Spinal cord (tissue), 10 donors: Measurements from ENCODE around the gene MED1. TPM values are rescaled to one million over a fixed set of nuclear protein-coding genes. Genes with fewer than 3 reads are reported as not detected.
"Not testable (repeated sequence)": the region's sequence is repeated elsewhere in the genome, so short reads cannot be mapped to it uniquely, and the experiment has no call there.

Source experiments
- DNase-seq, 6 donors: peaks; one replicate each; pipeline versions ENCODE4 v3.0.0 to v3.0.0-alpha.2; 2013 to 2015; ENCODE audit warnings: low spot score in 6 of 6, low read depth in 4 of 6
- H3K27ac ChIP-seq: one replicate; pipeline ENCODE4 v1.5.1; 2013; ENCODE audit warnings: low read depth, low read length, control low read depth
- H3K27me3 ChIP-seq: one replicate; pipeline ENCODE4 v1.6.1; 2013; ENCODE audit warnings: low read length; ENCODE audit not compliant: control insufficient read depth, insufficient read depth
- H3K36me3 ChIP-seq: one replicate; pipeline ENCODE4 v1.6.1; 2013; ENCODE audit warnings: low read length; ENCODE audit not compliant: control insufficient read depth, insufficient read depth
- H3K4me1 ChIP-seq: one replicate; pipeline ENCODE4 v1.6.1; 2013; ENCODE audit warnings: low read length; ENCODE audit not compliant: control insufficient read depth, insufficient read depth
- H3K4me3 ChIP-seq: one replicate; pipeline ENCODE4 v1.5.1; 2013; ENCODE audit warnings: low read depth, low read length, control low read depth
- H3K9me3 ChIP-seq: one replicate; pipeline ENCODE4 v1.6.1; 2013; ENCODE audit warnings: low read length; ENCODE audit not compliant: control insufficient read depth, insufficient read depth
- WGBS: methylation state at CpG from one replicate; pipeline ENCODE4 v1.1.5; 2013; ENCODE audit warnings: missing lambda C conversion rate; ENCODE audit not compliant: insufficient coverage; 5-methylcytosine and 5-hydroxymethylcytosine counted together
- polyA plus RNA-seq, 2 donors: library from polyadenylated mRNA; unstranded; fragments of 120-200 nt; gene quantifications; one replicate each; pipeline ENCODE4 v1.2.1, GENCODE V29; 2013; ENCODE audit not compliant: insufficient read length in 2 of 2
- total RNA-seq, 2 donors: library from RNA; depleted of rRNA in 1 of 2; stranded (reverse); fragments of 120-200 nt in 1 of 2; fragments of >200 nt in 1 of 2; gene quantifications; one replicate each; pipeline versions ENCODE4 v1.2.3 to v1.2.4, GENCODE V29; 2013 to 2014
- donor health status: healthy.

Gene MED1
- total and polyA plus RNA-seq, 4 donors = 29.0 to 36.5 (median 29.9) TPM

DNA sequence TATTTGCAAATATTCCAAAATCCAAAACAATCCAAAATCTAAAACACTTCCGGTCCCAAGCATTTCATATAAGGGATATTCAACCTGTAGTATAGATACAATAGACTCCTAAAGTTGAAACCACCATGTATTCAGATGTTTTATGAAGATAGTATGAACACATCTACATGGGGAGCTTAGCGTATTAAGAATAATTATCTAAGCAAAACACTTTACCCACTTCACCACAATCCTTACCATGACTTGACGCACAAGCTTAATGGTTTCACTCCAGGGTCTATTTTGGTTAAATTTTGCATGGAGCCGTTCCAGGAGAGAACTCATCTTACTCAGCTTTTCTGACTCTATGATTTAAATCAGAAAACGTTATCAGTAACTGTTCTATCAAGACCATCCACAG is 3.5 kb downstream of the MED1 start:
- Histone ChIP-seq H3K36me3 (peaks cover 34% of the 10 kb centered on the region), H3K4me3 (no peak overlapping the region), H3K9me3 (no peaks in the 10 kb centered on the region), H3K4me1 (peaks cover 11% of the 10 kb centered on the region), H3K27me3 (no peaks in the 10 kb centered on the region), H3K27ac (no peak overlapping the region)
- DNase-seq = no peak
- 96% methylated on average over 3 of the region's 5 CpGs for WGBS

DNA sequence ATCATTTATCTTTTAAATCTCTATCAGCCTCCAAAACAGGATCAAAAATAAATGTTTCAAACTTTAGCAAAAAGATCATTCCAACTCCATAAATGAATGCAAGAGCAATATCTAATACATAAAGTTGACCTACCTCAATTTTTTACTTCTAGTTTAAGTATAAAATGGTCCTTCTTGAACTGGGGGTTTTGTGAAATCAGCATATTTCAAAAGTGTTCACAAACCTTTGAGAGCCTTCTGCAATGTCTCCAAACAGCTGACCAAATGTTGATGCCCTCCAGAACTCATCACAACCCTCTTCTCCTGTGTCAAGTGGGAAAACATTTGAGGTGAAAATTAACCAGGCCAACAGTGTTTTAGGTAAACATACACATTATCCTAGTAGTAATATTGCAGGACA is 7.7 kb downstream of the MED1 start:
- no peak overlapping the region for H3K4me3 ChIP-seq
- H3K36me3 ChIP-seq = peaks cover 59% of the 10 kb centered on the region
- H3K4me1 ChIP-seq = no peaks in the 10 kb centered on the region
- H3K27me3 ChIP-seq = no peaks in the 10 kb centered on the region
- no peak for DNase-seq
- H3K9me3 ChIP-seq = no peaks in the 10 kb centered on the region
- H3K27ac ChIP-seq = no peak overlapping the region

DNA sequence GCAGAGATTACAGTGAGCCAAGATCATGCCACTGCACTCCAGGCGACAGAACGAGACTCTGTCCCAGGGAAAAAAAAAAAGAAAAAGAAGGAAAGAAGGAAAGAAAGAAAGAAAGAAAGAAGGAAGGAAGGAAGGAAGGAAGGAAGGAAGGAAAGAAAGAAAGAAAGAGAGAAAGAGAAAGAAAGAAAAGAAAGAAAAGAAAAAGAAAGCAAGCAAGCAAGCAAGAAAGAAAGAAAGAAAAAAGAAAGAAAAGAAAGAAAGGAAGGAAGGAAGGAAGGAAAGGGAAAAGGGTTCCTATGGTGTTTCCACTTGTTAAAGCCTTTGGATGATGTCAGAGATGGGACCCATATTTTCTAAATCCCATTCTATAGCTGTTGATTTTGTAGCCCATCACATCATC is 11.2 kb downstream of the MED1 start:
- not testable (repeated sequence) for H3K27ac ChIP-seq, H3K4me1 ChIP-seq, H3K27me3 ChIP-seq, H3K4me3 ChIP-seq, DNase-seq, H3K9me3 ChIP-seq
- H3K36me3 ChIP-seq = peaks cover 57% of the 10 kb centered on the region
- 100% methylated on average over 2 of the region's 2 CpGs for WGBS

DNA sequence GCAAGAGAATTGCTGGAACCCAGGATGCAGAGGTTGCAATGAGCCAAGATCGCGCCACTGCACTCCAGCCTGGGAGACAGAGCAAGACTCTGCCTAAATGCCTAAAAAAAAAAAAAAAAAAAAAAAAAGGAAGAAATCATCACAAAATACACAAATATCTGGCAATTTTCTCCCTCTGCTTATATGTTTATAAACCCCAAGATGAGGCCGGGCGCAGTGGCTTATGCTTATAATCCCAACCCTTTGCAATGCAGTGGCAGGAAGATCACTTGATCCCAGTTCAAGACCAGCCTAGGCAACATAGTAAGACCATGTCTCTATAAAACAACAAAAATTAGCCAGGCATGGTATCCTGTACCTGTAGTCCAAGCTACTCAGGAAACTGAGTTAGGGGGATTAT is 21.5 kb downstream of the MED1 start:
- no CpG with 5 or more reads among the region's 4 CpGs for WGBS
- Histone ChIP-seq H3K4me1 (no peaks in the 10 kb centered on the region), H3K9me3 (no peaks in the 10 kb centered on the region), H3K4me3 (no peak overlapping the region), H3K36me3 (peaks cover 78% of the 10 kb centered on the region), H3K27me3 (no peaks in the 10 kb centered on the region), H3K27ac (no peak overlapping the region)
- DNase-seq = no peak

DNA sequence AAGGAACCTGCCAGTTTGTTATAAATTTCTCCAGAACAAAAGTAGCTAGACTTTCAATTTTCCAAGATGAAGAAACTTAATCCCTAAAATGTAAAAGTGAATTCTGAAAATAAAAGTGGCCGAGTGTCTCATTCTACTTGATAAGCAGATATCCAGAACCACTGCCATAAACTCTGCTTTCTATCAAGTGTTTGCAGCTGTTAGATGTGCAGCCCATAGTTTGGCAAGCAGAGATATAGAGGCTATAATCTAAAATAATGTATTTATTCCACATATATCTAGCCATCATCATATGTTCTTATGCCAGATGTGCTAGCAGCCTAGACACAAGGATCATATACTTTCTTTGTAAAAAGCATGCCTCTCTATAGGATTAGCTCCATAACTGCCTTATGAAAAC is 34.9 kb downstream of the MED1 start:
- Histone ChIP-seq H3K4me3 (no peak overlapping the region), H3K27me3 (no peaks in the 10 kb centered on the region), H3K36me3 (peaks cover 82% of the 10 kb centered on the region), H3K9me3 (no peaks in the 10 kb centered on the region), H3K27ac (no peak overlapping the region), H3K4me1 (no peaks in the 10 kb centered on the region)
- no CpG with 5 or more reads among the region's 1 CpG for WGBS
- DNase-seq = no peak

DNA sequence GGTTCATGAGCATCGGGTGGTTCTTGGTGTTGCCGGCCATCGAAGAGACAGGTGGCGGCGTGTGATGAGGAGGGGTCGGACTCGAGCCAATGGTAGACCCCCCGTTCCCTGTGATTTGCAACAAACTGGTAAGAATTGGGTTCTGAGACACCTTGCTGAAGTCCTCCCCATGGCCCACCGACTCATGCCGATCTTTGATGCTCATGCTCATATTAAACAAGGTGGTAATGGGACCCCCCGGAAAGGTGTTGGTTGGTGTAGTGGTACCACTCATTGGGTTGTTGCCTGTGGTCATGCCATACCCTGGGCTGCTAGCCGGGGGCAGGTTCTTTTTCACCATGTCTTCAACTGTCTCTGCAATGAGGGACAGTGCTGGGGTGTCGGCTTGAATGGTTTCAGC is 40.8 kb downstream of the MED1 start:
- no peak overlapping the region for H3K4me3 ChIP-seq
- H3K9me3 ChIP-seq = no peaks in the 10 kb centered on the region
- no peaks in the 10 kb centered on the region for H3K27me3 ChIP-seq
- peaks cover 68% of the 10 kb centered on the region for H3K36me3 ChIP-seq
- H3K27ac ChIP-seq = no peak overlapping the region
- 96% methylated on average over 10 of the region's 13 CpGs for WGBS
- DNase-seq = no peak
- H3K4me1 ChIP-seq = no peaks in the 10 kb centered on the region

DNA sequence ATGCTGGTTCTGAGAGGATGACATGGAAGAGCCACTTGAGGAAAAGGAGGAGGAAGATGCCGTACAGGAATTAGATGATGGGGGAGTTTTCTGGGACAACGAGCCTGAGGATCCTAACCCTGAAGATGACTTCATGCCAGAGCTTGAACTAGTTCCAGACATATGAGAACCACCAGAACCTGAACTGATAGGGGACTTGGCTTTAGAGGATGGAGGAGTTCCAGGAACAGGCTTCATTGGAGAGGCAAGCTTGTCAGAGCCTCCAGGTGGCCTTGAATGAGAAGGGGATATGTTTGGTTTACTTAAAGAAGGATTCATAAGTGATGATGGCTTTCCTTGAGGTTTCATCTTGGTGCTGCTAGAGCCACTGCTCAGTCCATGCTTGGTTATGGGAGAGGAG is 42.7 kb downstream of the MED1 start:
- Histone ChIP-seq H3K9me3 (no peaks in the 10 kb centered on the region), H3K4me1 (no peaks in the 10 kb centered on the region), H3K36me3 (peaks cover 51% of the 10 kb centered on the region), H3K4me3 (no peak overlapping the region), H3K27ac (no peak overlapping the region), H3K27me3 (no peaks in the 10 kb centered on the region)
- WGBS = 100% methylated on average over 2 of the region's 2 CpGs
- no peak for DNase-seq

DNA sequence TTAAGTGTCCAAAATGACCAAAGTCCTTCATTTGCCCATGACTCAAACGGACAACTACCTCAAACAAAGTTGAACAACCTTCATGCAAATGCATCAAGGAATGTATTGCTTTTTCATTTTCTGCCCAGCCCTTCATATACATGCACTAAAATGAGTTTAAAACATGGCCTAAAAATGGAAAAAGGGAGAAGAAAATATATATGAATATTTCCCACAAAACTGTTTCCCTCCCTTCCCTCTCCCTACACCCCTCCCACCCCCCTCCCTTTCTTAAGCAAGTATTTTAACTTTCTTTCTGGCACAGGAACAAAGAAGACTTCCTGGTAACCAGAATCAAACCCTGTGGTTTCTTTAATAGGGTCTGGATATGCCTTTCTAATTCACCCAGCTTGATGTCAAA is 44.1 kb downstream of the MED1 start:
- H3K4me3 ChIP-seq = no peak overlapping the region
- no peak for DNase-seq
- peaks cover 42% of the 10 kb centered on the region for H3K36me3 ChIP-seq
- no peak overlapping the region for H3K27ac ChIP-seq
- WGBS = 100% methylated on average over 1 of the region's 1 CpG
- no peaks in the 10 kb centered on the region for H3K27me3 ChIP-seq
- H3K4me1 ChIP-seq = no peaks in the 10 kb centered on the region
- no peaks in the 10 kb centered on the region for H3K9me3 ChIP-seq

DNA sequence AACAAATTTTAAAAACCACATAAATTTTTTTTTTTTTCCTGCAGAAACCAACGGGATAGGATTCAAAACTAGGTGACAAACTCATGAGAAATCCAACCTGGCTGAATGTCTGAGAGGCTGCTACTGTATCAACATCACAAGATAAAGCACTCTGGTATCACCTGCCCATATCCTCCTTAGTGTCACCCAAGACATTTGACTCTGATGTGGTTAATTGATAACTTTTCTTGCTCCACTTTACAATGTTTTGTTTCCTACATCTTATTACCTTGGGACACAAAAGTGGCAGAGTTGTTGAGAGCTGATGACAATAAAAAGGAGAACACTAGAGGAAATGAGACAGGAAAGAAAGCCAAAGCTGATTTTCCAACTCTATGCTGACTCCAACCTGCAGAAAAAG is 45.6 kb downstream of the MED1 start:
- Histone ChIP-seq H3K27ac (no peak overlapping the region), H3K4me1 (no peaks in the 10 kb centered on the region), H3K9me3 (no peaks in the 10 kb centered on the region), H3K36me3 (peaks cover 32% of the 10 kb centered on the region), H3K27me3 (no peaks in the 10 kb centered on the region), H3K4me3 (no peak overlapping the region)
- no peak for DNase-seq
- 88% methylated on average over 1 of the region's 1 CpG for WGBS

DNA sequence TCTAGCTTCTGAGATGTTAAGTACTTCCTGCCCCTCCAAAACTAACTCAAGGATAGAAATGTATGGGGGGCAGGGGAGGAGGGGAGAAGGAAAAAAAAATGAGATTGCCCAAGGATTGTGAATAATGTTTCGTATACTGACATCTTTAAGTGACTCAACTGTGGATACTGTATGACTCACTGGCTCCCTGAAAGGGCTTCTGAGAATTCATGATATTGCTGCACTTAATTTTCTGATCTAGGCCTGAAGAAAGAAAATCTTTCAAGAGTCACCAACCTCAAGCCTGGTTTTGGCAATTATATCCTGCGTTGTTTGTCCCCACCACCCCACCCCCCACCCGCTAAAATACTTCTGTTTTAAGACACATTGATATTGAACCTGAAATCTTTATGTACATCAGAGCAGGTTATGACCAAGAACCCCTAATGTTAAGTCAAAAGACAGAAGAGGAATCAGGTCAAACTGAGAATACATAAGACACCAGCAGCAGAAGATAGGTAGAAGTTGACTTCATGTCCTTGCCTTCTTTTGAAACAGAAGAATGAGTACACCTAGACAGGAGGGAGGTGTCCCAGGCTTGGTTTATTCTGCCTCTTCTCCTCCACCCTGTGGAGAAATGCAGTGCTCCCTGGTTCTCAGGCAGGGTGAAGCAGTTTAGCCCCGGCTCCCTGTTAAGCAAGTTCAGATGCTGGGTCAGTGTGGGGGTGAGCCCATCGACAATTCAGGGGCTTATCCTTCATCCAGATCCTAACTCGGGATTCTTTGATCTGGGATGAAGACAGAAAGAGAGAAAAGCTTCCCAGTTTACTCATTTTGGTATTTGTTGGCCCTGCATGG is 46.3 kb downstream of the MED1 start:
- H3K4me1 ChIP-seq = no peaks in the 10 kb centered on the region

More for the DNA sequence above, 46.3 kb downstream of the MED1 start:
- Histone ChIP-seq H3K4me3 (no peak overlapping the region), H3K36me3 (peaks cover 25% of the 10 kb centered on the region), H3K9me3 (no peaks in the 10 kb centered on the region), H3K27me3 (no peaks in the 10 kb centered on the region), H3K27ac (no peak overlapping the region)
- no peak for DNase-seq
- 100% methylated on average over 1 of the region's 6 CpGs for WGBS
